Measurements from ENCODE around the gene SAFB.
"Not testable (repeated sequence)": the region's sequence is repeated elsewhere in the genome, so short reads cannot be mapped to it uniquely, and the experiment has no call there.

SAFB gene

DNA sequence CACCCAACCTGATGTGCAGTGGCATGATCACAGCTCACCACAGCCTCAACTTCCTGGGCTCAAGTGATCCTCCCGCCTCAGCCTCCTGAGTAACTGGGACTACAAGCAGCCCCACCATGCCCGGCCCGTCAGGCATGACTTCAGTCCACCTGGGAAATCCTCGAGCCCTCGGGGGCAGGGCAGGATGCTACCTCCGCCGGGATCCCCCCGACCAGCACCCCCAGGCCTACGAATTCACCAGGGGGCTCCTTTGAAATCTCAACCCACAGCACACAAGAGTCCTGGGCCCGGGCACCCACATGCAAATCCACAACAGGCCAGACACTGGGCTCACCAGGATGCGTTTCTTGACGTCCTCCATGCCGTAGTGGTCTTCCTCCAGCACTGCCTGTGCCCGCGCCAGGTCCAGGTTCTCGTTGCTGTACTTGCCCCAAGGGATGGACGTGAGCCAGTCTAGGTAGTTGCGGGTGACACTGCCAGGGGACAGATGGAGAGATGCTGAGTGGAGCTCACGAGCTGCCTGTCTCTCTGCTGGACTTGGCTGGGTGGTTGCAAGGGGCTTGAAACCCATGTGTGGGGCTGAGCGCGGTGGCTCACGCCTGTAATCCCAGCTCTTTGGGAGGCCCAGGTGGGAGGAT, 77.7 kb downstream of the SAFB start:
- DNase-seq = no peak

DNA sequence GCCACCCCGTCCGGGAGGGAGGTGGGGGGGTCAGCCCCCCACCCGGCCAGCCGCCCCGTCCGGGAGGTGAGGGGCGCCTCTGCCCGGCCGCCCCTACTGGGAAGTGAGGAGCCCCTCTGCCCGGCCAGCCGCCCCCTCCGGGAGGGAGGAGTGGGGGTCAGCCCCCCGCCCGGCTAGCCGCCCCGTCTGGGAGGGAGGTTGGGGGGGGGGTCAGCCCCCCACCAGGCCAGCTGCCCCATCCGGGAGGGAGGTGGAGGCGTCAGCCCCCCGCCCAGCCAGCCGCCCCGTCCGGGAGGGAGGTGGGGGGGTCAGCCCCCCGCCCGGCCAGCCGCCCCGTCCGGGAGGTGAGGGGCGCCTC, 79.1 kb downstream of the SAFB start:
- DNase-seq = not testable (repeated sequence)

DNA sequence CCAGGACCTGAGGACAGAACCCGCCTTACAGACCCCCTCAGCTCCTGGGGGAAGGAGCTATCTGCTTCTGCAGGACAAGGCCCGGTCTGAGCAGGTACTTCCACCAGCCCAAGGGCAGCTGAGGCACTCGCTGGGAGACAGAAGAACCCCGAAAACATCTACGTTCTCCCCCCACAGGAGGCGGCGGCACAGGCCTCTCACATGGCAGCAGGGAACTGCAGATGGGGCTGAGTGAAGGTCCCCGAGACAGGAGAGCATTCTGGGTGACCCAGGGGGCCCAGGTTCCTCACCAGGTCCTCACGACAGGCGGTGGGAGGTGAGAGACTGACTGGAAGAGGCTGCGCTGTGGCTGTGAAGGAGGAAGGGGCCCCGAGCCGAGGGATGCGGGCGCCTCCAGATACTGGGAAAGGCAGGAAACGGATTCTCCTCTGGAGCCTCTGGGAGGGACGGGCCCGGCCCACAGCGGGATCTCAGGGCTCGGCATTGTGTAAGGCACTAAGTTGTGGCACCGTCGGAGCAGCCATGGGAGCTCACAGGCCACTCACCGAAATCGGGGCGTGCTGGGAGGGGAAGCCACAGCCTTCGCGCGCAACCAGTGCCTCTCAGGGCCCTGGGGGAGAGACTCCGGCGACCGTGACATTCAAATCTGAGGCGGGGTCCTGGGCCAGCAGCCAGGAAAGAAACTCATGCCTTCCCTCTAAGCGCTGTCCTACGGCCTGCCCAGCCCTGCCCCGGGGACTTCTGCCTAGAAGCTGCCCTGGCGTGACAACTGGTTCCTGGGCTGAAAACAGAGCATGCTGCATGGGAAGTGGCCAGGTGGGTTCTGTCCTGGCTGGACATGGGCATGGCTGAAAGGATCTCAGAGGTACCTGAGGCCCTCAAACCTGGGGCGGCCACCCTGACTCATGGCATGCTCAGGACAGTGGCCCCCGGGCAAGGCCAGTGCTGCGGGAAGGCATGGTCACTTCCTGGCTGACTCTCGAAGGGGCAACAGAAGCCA, 81.2 kb downstream of the SAFB start:
- DNase-seq = no peak

GRCh38 chr19:5705552-5705951, 82.7 kb downstream of the SAFB start:
- DNase-seq = no peak

DNA sequence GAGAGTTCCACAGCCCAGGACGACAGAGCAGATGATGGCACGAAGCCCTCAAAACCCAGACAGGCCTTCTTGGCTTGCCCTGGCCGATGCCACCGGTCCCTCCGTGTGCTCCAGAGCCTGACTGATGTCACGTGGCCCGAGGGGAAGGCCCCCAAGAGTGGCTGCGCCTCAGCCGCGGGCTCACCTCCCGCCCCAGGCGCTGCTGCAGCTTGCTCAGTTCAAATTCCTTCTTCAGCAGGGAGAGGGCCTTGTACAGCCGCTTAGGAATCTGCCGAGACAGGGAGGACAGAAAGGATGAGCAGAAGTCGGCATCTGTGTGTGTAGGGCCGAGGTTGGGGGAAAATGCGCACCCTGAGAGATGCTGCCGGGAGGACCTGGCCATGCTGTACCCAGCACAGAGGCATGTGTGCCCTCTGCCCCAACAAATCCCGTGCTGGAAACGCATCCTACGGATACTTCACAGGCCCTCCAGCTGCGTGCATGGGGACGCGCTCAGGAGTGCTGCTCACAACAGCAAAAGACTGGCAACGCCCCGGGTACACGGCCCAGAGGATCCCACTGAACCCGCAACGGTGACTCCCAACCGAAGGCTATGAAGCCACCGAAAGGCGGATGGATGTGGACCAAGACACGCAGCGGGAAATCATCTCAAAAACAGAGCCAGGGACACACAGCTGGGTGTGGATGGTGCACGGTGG, 84.1 kb downstream of the SAFB start:
- DNase-seq = no peak

- DNase-seq = no peak
Measured at GRCh38 chr19:5707576-5708575, 85.0 kb downstream of the SAFB start.

GRCh38 chr19:5711025-5711424, 88.1 kb downstream of the SAFB start:
- no peak for DNase-seq

- no peak for DNase-seq
Measured at GRCh38 chr19:5711713-5712161, 88.9 kb downstream of the SAFB start.

GRCh38 chr19:5713228-5713627, 90.3 kb downstream of the SAFB start:
- DNase-seq = no peak

GRCh38 chr19:5714816-5715215, 91.9 kb downstream of the SAFB start:
- no peak for DNase-seq

GRCh38 chr19:5717215-5717935, 94.5 kb downstream of the SAFB start:
- no peak for DNase-seq

All from bone marrow (tissue), 2 donors.